HEK293 (cell line): ENCODE data around the gene ZNF419.
"Not testable (repeated sequence)": the region's sequence is repeated elsewhere in the genome, so short reads cannot be mapped to it uniquely, and the experiment has no call there.

Source experiments
- CTCF ChIA-PET: fragments of 350-600 bp; formaldehyde crosslinking; extraction: SDS; loops from one replicate; lab custom pipeline; 2021; ENCODE audit warnings: antibody characterized with exemption; lab: Yijun Ruan, JAX
- POLR2A ChIA-PET: fragments of 300-600 bp; formaldehyde crosslinking; extraction: SDS; loops from one replicate; lab custom pipeline; 2020; ENCODE audit warnings: antibody characterized with exemption, inconsistent platforms; lab: Yijun Ruan, JAX
- H3K27ac ChIP-seq: fragments of 200-500 bp; sonication (Bioruptor generic); 2 replicates; pipeline ENCODE4 v1.5.1; 2014; ENCODE audit warnings: low read depth, low read length, control low read depth, inconsistent platforms; ENCODE audit errors: extremely low read depth
- H3K36me3 ChIP-seq, 2 experiments: fragments of 200-500 bp in 1 of 2; sonication (Bioruptor generic) in 1 of 2; 1 replicate in 1 of 2; 2 replicates in 1 of 2; pipeline ENCODE4 v1.5.1; 2014 to 2017; ENCODE audit warnings: inconsistent platforms in 2 of 2, low read length in 2 of 2; ENCODE audit not compliant: control insufficient read depth in 2 of 2, insufficient read depth in 1 of 2
- H3K4me1 ChIP-seq: fragments of 200-500 bp; sonication (Bioruptor generic); 2 replicates; pipeline ENCODE4 v1.5.1; 2014; ENCODE audit warnings: mild to moderate bottlenecking, low read length, inconsistent platforms; ENCODE audit not compliant: control insufficient read depth, insufficient read depth
- H3K4me3 ChIP-seq: 2 replicates; pipeline ENCODE4 v1.5.1; 2011; ENCODE audit warnings: low read depth, mild to moderate bottlenecking, control low read depth, low read length, moderate library complexity
- H3K9me3 ChIP-seq: fragments of 200-500 bp; sonication (Bioruptor generic); 2 replicates; pipeline ENCODE4 v1.5.1; 2014; ENCODE audit warnings: low read depth, low read length, inconsistent platforms; ENCODE audit not compliant: control insufficient read depth, insufficient read depth
- BCL11B ChIP-seq: fragments of 450-650 bp; formaldehyde crosslinking; IDR thresholded peaks from 2 replicates; pipeline ENCODE4 v1.5.1; 2016; ENCODE audit warnings: low read depth, missing biosample characterization, missing genetic modification characterization
- KLF10 ChIP-seq: fragments of 450-650 bp; IDR thresholded peaks from 2 replicates; pipeline ENCODE4 v1.5.1; 2018; ENCODE audit warnings: missing biosample characterization, mild to moderate bottlenecking, missing genetic modification characterization
- SCRT1 ChIP-seq: fragments of 450-650 bp; formaldehyde crosslinking; IDR thresholded peaks from 2 replicates; pipeline ENCODE4 v1.5.1; 2016; ENCODE audit warnings: missing biosample characterization, missing genetic modification characterization, borderline replicate concordance
- SP2 ChIP-seq: fragments of 450-650 bp; formaldehyde crosslinking; IDR thresholded peaks from 2 replicates; pipeline ENCODE4 v1.5.1; 2016; ENCODE audit warnings: missing biosample characterization, missing genetic modification characterization
- TRIM28 ChIP-seq: IDR thresholded peaks from 2 replicates; pipeline ENCODE4 v1.6.1; 2011; ENCODE audit warnings: low read length, control low read depth, borderline replicate concordance
- ZNF114 ChIP-seq: fragments of 450-650 bp; formaldehyde crosslinking; IDR thresholded peaks from 2 replicates; pipeline ENCODE4 v1.5.0; 2017; ENCODE audit warnings: missing biosample characterization, missing genetic modification characterization
- ZNF138 ChIP-seq: fragments of 450-650 bp; formaldehyde crosslinking; IDR thresholded peaks from 2 replicates; pipeline ENCODE4 v1.5.1; 2016; ENCODE audit warnings: missing biosample characterization, missing genetic modification characterization, borderline replicate concordance
- ZNF148 ChIP-seq: fragments of 450-650 bp; formaldehyde crosslinking; IDR thresholded peaks from 2 replicates; pipeline ENCODE4 v1.5.0; 2017; ENCODE audit warnings: missing biosample characterization, missing genetic modification characterization, borderline replicate concordance
- ZNF518A ChIP-seq: fragments of 450-650 bp; formaldehyde crosslinking; conservative IDR thresholded peaks from 2 replicates; pipeline ENCODE4 v1.5.1; 2016; ENCODE audit warnings: low read depth, missing biosample characterization, missing genetic modification characterization
- ZNF610 ChIP-seq: fragments of 450-650 bp; formaldehyde crosslinking; IDR thresholded peaks from 2 replicates; pipeline ENCODE4 v1.5.1; 2016; ENCODE audit warnings: missing biosample characterization, missing genetic modification characterization, borderline replicate concordance
- ZNF626 ChIP-seq: fragments of 450-650 bp; sonication (Bioruptor Pico); formaldehyde crosslinking; IDR thresholded peaks from 2 replicates; pipeline ENCODE4 v1.5.1; 2018; ENCODE audit warnings: missing biosample characterization, missing genetic modification characterization, inconsistent platforms
- ZSCAN16 ChIP-seq: fragments of 450-650 bp; formaldehyde crosslinking; IDR thresholded peaks from 2 replicates; pipeline ENCODE4 v1.5.1; 2016; ENCODE audit warnings: missing biosample characterization, missing genetic modification characterization
- TF ChIP-seq, protein P1 (sequence below): fragments of 450-650 bp; formaldehyde crosslinking; conservative IDR thresholded peaks from 2 replicates; pipeline ENCODE4 v1.5.1; 2016; ENCODE audit warnings: low read depth, missing biosample characterization, missing genetic modification characterization

The ZNF419 gene

DNA sequence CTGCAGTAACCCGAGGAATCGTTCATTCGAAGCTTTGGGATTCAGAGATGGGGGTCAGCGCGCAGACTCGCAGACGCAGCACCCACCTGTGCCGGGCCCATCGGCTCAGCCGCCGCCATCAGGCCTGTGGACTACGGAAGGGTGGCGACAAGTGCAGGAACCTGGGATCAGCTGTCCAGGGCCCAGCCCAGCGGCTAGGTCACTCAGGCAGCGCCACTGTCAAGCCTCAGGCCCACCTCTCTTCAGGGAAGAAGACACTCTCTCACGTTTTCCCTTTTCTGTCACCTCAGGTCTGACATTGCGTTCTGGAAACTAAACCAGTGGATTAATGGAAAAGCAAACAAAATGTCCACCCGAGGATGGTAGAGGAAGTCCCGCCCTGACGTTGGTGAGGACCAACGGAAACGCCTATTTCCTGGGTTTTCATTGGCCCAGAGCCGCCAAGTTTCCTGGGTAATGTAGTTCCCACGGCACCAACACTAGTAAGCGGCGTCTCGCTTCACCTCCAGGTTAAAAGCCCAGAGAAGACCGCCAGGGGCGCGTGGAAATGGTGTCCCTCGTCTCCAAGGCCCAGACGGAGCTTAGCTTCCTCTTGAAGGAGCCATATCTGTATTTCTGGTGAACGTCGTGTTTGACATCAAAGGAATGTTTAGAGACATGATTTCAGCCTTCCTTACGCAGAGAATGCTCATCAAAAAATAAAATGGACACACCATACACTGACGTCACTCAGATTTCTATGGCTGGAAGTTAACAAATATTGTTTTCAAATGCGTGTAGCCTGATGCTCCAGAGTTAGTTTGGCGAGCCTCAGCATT, 10.2 kb upstream of the ZNF419 start, which contains the start of gene ZNF772 (continued):
- TF ChIP-seq ZNF138, result no peak
- TF ChIP-seq ZNF518A (tag by site-specific recombination), result peak; percentile 92
- no peak for TF ChIP-seq ZNF148 (tag by site-specific recombination)
- peak; percentile 86 for TF ChIP-seq SP2 (tag by site-specific recombination)
- peak; percentile 78 for TF ChIP-seq SCRT1 (tag by site-specific recombination)
- TF ChIP-seq TRIM28, result peak; percentile 86
- TF ChIP-seq ZNF610, result 0 out of 2 replicates have a peak, but pooled peaks have one; percentile 38
- TF ChIP-seq ZNF114 (tag by site-specific recombination), result no peak
- peak; percentile 36; the same call in 1 of the 2 replicates for TF ChIP-seq ZNF626 (tag by site-specific recombination)
- TF ChIP-seq, protein P1, sequence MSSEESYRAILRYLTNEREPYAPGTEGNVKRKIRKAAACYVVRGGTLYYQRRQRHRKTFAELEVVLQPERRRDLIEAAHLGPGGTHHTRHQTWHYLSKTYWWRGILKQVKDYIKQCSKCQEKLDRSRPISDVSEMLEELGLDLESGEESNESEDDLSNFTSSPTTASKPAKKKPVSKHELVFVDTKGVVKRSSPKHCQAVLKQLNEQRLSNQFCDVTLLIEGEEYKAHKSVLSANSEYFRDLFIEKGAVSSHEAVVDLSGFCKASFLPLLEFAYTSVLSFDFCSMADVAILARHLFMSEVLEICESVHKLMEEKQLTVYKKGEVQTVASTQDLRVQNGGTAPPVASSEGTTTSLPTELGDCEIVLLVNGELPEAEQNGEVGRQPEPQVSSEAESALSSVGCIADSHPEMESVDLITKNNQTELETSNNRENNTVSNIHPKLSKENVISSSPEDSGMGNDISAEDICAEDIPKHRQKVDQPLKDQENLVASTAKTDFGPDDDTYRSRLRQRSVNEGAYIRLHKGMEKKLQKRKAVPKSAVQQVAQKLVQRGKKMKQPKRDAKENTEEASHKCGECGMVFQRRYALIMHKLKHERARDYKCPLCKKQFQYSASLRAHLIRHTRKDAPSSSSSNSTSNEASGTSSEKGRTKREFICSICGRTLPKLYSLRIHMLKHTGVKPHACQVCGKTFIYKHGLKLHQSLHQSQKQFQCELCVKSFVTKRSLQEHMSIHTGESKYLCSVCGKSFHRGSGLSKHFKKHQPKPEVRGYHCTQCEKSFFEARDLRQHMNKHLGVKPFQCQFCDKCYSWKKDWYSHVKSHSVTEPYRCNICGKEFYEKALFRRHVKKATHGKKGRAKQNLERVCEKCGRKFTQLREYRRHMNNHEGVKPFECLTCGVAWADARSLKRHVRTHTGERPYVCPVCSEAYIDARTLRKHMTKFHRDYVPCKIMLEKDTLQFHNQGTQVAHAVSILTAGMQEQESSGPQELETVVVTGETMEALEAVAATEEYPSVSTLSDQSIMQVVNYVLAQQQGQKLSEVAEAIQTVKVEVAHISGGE (tag by site-specific recombination), result peak; percentile 64
- TF ChIP-seq KLF10, result no peak
- no peak for TF ChIP-seq ZSCAN16 (tag by site-specific recombination)
- TF ChIP-seq BCL11B (tag by site-specific recombination), result no peak

DNA sequence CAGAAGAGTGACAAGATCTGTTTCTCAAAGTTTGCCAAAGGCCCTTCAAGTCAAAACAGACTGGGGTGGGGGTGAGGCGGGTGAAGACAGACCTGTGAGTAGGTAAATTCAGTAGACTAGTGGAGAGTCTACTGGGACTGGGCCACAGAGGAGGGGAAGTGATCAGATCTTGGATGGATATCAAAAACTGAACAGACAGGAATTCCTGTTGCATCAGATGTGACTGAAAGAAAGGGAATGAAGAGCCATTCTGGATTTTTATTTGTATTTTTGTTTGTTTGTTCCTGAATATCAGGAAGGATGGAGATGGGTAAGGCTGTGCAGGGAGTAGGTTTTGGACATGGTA, 722 bp downstream of the ZNF419 start:
- POLR2A ChIA-PET, result interaction anchor here (1.1 kb wide), 1 partner anchor 11 kb away, joined by 5 read pairs; the partner anchor contains the start of gene ZNF773
- H3K4me3 ChIP-seq, result peak overlapping the region; percentile 34
- CTCF ChIA-PET, H3K27ac ChIP-seq, H3K4me1 ChIP-seq, H3K9me3 ChIP-seq: not testable (repeated sequence)
- H3K36me3 ChIP-seq, result peaks cover 22 to 36% of the 10 kb centered on the region in 2 experiments
